Body of pancreas (tissue), 4 donors: Measurements from ENCODE around the gene HOXB13. TPM values are rescaled to one million over a fixed set of nuclear protein-coding genes. Genes with fewer than 3 reads are reported as not detected.

ENCODE experiments used
- ATAC-seq: fragments of 150-250 bp; one replicate; pipeline ENCODE4 v1.9.1; 2016
- DNase-seq, 4 donors: peaks; one replicate each; pipeline ENCODE4 v3.0.0-alpha.2; 2019
- H3K27ac ChIP-seq, 4 donors: fragments of 200-600 bp; sonication (generic); 1 replicate in 3 of 4; 2 replicates in 1 of 4; pipeline versions ENCODE4 v1.5.1 to v1.6.1; 2016 to 2019; ENCODE audit warnings: mild to moderate bottlenecking in 1 of 4, mixed read lengths in 1 of 4, moderate library complexity in 1 of 4
- H3K27me3 ChIP-seq, 2 donors: fragments of 200-600 bp; sonication (generic); one replicate each; pipeline ENCODE4 v1.6.0; 2016; ENCODE audit warnings: mild to moderate bottlenecking in 1 of 2
- H3K36me3 ChIP-seq, 2 donors: fragments of 200-600 bp; sonication (generic); replicated peaks in 1 of 2; 2 replicates each; pipeline ENCODE4 v1.5.1; 2016; ENCODE audit warnings: low read depth in 2 of 2; ENCODE audit not compliant: insufficient read depth in 1 of 2
- H3K4me1 ChIP-seq: fragments of 200-600 bp; sonication (generic); one replicate; pipeline ENCODE4 v1.6.0; 2016
- H3K4me3 ChIP-seq, 2 donors: fragments of 200-600 bp; sonication (generic); 1 replicate in 1 of 2; 2 replicates in 1 of 2; pipeline ENCODE4 v1.5.1; 2016 to 2019
- H3K9me3 ChIP-seq, 3 donors: fragments of 200-600 bp; sonication (generic); 1 replicate in 2 of 3; 2 replicates in 1 of 3; pipeline ENCODE4 v1.5.1; 2016
- POLR2A ChIP-seq, 3 donors: fragments of 450-650 bp; IDR thresholded peaks; one replicate each; pipeline ENCODE4 v1.6.1; 2016; ENCODE audit warnings: antibody characterized with exemption in 3 of 3, mild to moderate bottlenecking in 2 of 3
- WGBS, 2 donors: methylation state at CpG; one replicate each; pipeline ENCODE4 v1.1.5; 2017; 5-methylcytosine and 5-hydroxymethylcytosine counted together
- intact Hi-C: fragments of 100-400 bp; cut with DNase I; formaldehyde crosslinking; loops from one replicate; pipeline ENCODE4 v1.15.1; 2023
- total RNA-seq, 2 donors: library from RNA; depleted of rRNA; stranded (reverse); fragments of >200 nt; gene quantifications; one replicate each; pipeline ENCODE4 v1.1.0, GENCODE V29; 2016
- TF ChIP-seq, protein P1 (sequence below), 7 experiments: fragments of 450-650 bp in 4 of 7; fragments of 200-600 bp in 3 of 7; sonication (generic) in 3 of 7; IDR thresholded peaks; one replicate each; pipeline ENCODE4 v1.5.1; 2016 to 2019; ENCODE audit warnings: antibody characterized with exemption in 7 of 7

Gene HOXB13
- total RNA-seq, 2 donors from 2014 or later = not detected

DNA sequence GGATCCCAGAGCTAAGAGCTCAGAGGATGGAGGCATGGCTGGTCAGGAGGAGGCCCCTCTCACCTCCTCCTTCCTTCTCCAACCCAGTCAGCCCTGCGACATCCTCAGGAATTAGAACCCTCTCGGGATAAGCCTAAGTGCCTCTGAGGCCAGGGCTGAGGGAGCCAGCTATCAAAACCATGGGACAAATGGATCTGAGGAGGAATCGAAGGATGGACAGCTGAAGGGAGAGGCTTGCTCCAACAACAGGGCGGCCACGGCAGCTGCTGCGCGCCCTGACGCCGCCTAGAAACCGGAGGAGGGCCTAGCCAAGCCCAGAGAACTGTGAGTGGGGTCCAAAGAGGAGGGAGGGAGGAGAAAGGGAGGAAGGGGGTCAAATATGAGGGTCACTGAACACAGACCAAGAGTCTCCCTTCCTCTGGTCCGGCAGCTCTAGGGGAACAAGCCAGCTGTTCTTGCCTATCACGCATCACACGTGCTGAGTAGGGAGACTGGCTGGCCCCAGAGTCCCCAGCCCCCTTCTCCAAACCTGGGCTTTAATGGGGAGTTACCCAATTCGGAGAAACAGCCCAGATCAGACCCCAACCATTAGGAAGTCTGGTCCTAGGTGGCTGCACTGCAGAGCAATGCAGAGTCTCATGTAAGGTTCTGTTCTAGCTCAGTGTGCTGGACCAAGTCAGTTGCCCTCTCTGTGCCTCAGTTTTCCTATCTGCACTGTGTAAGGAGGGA is 5.9 kb upstream of the HOXB13 start:
- Histone ChIP-seq H3K9me3 (no peaks in the 10 kb centered on the region), H3K27me3 (peaks cover 0 to 46% of the 10 kb centered on the region in 2 donors), H3K36me3 (no peaks in the 10 kb centered on the region), H3K4me1 (peaks cover 6% of the 10 kb centered on the region), H3K4me3 (no peak overlapping the region), H3K27ac (no peak overlapping the region)
- 0 to 3% methylated on average over 10 to 14 of the region's 14 CpGs for WGBS, 2 donors
- TF ChIP-seq, protein P1, sequence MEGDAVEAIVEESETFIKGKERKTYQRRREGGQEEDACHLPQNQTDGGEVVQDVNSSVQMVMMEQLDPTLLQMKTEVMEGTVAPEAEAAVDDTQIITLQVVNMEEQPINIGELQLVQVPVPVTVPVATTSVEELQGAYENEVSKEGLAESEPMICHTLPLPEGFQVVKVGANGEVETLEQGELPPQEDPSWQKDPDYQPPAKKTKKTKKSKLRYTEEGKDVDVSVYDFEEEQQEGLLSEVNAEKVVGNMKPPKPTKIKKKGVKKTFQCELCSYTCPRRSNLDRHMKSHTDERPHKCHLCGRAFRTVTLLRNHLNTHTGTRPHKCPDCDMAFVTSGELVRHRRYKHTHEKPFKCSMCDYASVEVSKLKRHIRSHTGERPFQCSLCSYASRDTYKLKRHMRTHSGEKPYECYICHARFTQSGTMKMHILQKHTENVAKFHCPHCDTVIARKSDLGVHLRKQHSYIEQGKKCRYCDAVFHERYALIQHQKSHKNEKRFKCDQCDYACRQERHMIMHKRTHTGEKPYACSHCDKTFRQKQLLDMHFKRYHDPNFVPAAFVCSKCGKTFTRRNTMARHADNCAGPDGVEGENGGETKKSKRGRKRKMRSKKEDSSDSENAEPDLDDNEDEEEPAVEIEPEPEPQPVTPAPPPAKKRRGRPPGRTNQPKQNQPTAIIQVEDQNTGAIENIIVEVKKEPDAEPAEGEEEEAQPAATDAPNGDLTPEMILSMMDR (IDR thresholded peaks at IDR 0.05) = no peak
- TF ChIP-seq POLR2A (IDR thresholded peaks at IDR 0.05) = no peak
- ATAC-seq (no peak), DNase-seq (no peak)
- intact Hi-C loops = no loop called here

DNA sequence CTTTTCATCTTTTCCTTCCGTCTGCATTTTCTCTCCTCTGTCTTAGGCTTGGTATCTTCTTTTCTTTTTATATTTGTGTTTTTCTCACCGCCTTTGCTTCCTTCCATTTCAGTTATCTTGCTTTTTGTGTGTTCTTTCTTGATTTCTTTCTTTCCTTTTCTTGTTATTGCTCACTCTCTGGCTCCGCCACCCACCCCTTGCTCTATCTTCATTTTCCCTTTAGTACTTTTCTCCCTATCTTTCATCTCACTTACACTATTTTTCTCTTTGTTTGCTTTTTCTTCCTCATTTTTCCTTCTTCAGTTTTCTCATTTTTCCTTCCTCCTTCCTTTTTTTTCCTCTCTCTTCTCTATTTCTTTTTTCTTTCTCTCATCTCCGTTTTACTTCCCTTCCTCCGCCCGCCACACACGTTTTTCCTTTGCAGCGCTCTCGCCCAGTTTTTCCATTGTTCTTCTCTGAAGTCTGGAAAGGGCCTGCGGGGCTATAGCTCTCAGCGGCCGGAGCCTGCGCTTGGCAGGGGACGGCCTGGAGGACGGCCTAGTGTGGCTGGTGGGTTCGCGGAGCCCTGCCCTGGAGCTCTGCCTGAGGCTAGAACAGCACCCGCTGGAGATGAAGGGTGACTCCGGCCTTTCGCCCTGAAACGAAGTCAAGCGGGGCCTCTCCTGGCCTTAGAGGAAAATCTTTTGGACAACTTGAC is 5.2 kb upstream of the HOXB13 start:
- Histone ChIP-seq H3K36me3 (no peaks in the 10 kb centered on the region), H3K4me1 (peaks cover 9% of the 10 kb centered on the region), H3K4me3 (no peak overlapping the region), H3K27me3 (peaks cover 0 to 48% of the 10 kb centered on the region in 2 donors), H3K27ac (no peak overlapping the region), H3K9me3 (no peaks in the 10 kb centered on the region)
- no peak for DNase-seq
- TF ChIP-seq, protein P1 (IDR thresholded peaks at IDR 0.05) = no peak
- TF ChIP-seq POLR2A (IDR thresholded peaks at IDR 0.05) = no peak
- no peak for ATAC-seq
- intact Hi-C loops = no loop called here
- WGBS, 2 donors = 10 to 15% methylated on average over 19 to 22 of the region's 22 CpGs

- no peak overlapping the region for H3K27ac ChIP-seq
- H3K4me1 ChIP-seq = peaks cover 17% of the 10 kb centered on the region
- peaks cover 0 to 56% of the 10 kb centered on the region in 2 donors for H3K27me3 ChIP-seq
- DNase-seq (no peak), ATAC-seq (no peak)
- no peak overlapping the region for H3K4me3 ChIP-seq
- H3K36me3 ChIP-seq = no peaks in the 10 kb centered on the region
- TF ChIP-seq POLR2A (IDR thresholded peaks at IDR 0.05) = no peak
- TF ChIP-seq, protein P1 (IDR thresholded peaks at IDR 0.05) = no peak
- H3K9me3 ChIP-seq = no peaks in the 10 kb centered on the region
- intact Hi-C loops = no loop called here
- WGBS, 2 donors = 4 to 13% methylated on average over 30 to 46 of the region's 50 CpGs
These were observed 4.4 kb upstream of the HOXB13 start for GRCh38 chr17:48732688-48733629.

DNA sequence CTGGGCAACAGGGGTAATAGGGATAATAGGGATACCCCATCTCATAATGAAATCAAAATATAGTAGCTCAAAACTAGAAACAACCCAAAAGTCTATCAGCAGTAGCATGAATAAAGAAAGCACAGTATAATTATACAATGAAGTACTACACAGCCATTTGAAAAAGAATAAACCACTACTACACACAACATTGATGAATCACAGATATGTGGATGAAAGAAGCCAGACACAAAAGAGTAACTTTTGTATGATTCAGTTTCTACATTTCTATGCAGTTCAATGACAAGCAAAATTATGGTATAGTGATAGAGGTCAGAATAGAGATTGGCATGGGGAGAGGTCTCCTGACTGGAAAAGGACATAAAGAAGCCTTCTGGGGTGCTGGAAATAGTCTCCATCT is 2.8 kb upstream of the HOXB13 start:
- Histone ChIP-seq H3K36me3 (no peaks in the 10 kb centered on the region), H3K27me3 (peaks cover 0 to 63% of the 10 kb centered on the region in 2 donors), H3K9me3 (no peaks in the 10 kb centered on the region), H3K4me3 (no peak overlapping the region), H3K4me1 (peaks cover 17% of the 10 kb centered on the region), H3K27ac (no peak overlapping the region)
- ATAC-seq (no peak), DNase-seq (no peak)
- intact Hi-C loops = no loop called here
- TF ChIP-seq POLR2A (IDR thresholded peaks at IDR 0.05) = no peak

GRCh38 chr17:48730240-48730550 is 1.6 kb upstream of the HOXB13 start:
- 24 to 31% methylated on average over 3 of the region's 3 CpGs for WGBS, 2 donors
- no peak for ATAC-seq
- Histone ChIP-seq H3K4me3 (no peak overlapping the region), H3K36me3 (no peaks in the 10 kb centered on the region), H3K27me3 (peaks cover 0 to 73% of the 10 kb centered on the region in 2 donors), H3K9me3 (no peaks in the 10 kb centered on the region), H3K27ac (no peak overlapping the region), H3K4me1 (peaks cover 21% of the 10 kb centered on the region)
- intact Hi-C loops = no loop called here
- no peak for DNase-seq
- TF ChIP-seq, protein P1 (IDR thresholded peaks at IDR 0.05) = no peak
- no peak for TF ChIP-seq POLR2A (IDR thresholded peaks at IDR 0.05)
